C4-2B (cell line): ENCODE measurements around the gene MAP2.

Source experiments
- ZFX ChIP-seq: fragments of 450-650 bp; IDR thresholded peaks from 2 replicates; pipeline ENCODE4 v1.6.1; 2017
- TF ChIP-seq, protein P1 (sequence below): fragments of 450-650 bp; conservative IDR thresholded peaks from 2 replicates; pipeline ENCODE4 v1.5.1; 2017; ENCODE audit warnings: mild to moderate bottlenecking

GRCh38 chr2:209681201-209681735 is 257.4 kb downstream of the MAP2 start:
- TF ChIP-seq, protein P1, sequence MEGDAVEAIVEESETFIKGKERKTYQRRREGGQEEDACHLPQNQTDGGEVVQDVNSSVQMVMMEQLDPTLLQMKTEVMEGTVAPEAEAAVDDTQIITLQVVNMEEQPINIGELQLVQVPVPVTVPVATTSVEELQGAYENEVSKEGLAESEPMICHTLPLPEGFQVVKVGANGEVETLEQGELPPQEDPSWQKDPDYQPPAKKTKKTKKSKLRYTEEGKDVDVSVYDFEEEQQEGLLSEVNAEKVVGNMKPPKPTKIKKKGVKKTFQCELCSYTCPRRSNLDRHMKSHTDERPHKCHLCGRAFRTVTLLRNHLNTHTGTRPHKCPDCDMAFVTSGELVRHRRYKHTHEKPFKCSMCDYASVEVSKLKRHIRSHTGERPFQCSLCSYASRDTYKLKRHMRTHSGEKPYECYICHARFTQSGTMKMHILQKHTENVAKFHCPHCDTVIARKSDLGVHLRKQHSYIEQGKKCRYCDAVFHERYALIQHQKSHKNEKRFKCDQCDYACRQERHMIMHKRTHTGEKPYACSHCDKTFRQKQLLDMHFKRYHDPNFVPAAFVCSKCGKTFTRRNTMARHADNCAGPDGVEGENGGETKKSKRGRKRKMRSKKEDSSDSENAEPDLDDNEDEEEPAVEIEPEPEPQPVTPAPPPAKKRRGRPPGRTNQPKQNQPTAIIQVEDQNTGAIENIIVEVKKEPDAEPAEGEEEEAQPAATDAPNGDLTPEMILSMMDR, result no peak
- no peak for TF ChIP-seq ZFX
